ENCODE measurements around the gene S100PBP.

DNA sequence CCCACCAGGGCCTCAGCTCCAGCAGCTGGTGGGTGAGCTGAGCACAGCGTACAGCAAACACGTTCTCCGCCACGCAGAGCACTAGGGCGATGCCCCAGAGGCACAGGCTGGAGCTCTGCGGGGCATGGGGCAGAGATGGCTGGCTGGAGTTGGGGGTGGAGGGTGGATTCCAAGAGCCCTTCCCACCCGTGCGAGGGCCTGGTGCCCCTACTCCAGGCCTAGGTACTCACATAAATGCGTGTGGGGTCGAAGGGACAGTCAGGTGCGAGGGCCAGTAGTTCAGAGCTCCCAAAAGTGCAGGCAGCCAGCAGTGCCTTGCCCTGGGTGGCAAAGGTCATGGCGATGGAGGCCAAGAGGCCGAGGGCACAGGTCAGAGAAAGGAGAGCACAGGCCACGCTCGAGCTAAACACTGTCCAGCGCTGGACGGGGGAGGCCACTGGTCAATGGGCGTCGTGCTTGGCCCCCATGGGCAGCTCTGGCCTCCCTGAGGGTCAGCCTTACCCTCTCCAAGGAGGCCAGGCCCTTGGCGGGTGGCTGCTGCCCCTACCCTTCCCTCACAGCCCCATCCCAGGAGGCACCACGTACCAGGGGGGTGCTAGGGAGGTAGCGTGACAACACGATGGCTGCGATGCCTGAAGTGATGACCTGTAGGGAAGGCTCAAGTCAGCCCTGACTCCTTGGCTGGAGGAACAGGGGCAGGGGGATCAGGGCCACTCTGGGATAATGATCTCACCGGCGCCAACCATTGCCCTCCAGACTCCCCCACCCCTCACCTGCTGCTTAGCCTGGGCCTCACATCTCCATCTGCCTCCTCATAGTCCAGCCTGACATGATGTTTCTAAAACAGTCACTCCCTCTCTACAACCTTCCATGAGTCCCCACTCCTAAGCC is 78.1 kb downstream of the S100PBP start:
- TF ChIP-seq, protein P1, sequence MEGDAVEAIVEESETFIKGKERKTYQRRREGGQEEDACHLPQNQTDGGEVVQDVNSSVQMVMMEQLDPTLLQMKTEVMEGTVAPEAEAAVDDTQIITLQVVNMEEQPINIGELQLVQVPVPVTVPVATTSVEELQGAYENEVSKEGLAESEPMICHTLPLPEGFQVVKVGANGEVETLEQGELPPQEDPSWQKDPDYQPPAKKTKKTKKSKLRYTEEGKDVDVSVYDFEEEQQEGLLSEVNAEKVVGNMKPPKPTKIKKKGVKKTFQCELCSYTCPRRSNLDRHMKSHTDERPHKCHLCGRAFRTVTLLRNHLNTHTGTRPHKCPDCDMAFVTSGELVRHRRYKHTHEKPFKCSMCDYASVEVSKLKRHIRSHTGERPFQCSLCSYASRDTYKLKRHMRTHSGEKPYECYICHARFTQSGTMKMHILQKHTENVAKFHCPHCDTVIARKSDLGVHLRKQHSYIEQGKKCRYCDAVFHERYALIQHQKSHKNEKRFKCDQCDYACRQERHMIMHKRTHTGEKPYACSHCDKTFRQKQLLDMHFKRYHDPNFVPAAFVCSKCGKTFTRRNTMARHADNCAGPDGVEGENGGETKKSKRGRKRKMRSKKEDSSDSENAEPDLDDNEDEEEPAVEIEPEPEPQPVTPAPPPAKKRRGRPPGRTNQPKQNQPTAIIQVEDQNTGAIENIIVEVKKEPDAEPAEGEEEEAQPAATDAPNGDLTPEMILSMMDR (IDR thresholded peaks at IDR 0.05; ENCODE audit: low read depth, low read length): no peak
- no peak for TF ChIP-seq EZH2phosphoT487 (IDR thresholded peaks at IDR 0.05; ENCODE audit: low read depth)

Measured in OCI-LY3 (cell line).